RWPE1 (cell line): ENCODE measurements around the gene LHX1.

Source experiments
- CTCF ChIA-PET: fragments of 350-600 bp; sonication (Branson Sonifier 250); formaldehyde crosslinking; extraction: SDS; loops from one replicate; lab custom pipeline; 2021; lab: Yijun Ruan, JAX
- POLR2A ChIA-PET: fragments of 400-600 bp; formaldehyde crosslinking; extraction: SDS; loops from one replicate; lab custom pipeline; 2020; ENCODE audit warnings: antibody characterized with exemption; ENCODE audit not compliant: low non-redundant PET; lab: Yijun Ruan, JAX
- DNase-seq: peaks from one replicate; pipeline ENCODE4 v3.0.0; 2012; ENCODE audit warnings: low spot score
- H3K27ac ChIP-seq: fragments of 450-650 bp; 2 replicates; pipeline ENCODE4 v1.5.1; 2017
- TF ChIP-seq, protein P1 (sequence below): fragments of 450-650 bp; conservative IDR thresholded peaks from 2 replicates; pipeline ENCODE4 v1.5.1; 2017; ENCODE audit warnings: low read depth, mild to moderate bottlenecking

The LHX1 gene

DNA sequence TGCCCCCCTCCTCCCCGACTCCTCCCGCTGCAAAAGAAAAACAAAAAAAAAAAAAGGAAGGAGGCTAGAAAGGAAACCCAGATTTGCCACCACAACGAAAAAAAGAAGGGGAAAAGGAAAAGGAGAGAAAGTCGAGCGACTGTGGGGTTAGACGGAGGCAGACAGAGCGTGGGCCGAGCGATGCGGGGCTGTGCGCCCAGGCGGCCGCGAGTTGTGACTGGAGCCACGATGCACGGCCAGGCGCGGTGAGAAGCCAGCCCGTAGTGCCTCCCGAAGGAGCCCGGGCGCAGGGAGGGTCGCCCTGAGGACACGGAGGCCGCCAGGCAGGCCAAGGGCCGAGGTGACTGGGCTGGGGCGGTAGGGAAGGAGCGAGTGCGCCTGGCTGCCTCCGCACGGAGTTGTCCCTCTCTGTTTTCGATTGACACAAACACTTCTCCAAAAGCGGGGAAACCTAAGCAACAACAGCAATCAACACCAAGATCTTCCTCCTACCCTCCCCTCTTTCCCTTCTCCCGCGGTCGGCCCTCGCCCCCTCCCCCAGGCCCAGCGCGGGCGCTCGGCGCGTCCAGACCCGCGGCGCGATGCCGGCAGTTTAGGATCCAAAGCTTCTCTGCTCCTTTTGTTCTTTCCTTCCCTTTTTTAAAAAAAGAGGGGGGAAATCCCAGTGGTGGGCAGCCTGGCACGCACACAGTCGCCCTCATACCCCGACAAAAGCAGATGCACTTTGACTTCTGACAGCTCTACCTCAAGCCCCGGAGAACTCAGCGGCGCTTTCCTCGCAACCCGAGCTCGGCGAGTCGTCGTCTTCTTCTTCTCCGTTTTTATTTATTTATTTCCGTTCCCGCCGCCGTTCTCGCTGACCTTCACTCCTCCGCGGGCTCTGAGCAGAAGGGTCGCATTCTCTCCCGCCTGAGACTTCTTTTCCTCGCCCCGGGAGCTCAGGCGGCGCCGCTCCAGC, at the start of gene LHX1:
TSS of gene LHX1 (plus strand) at position 475 of the 958 bp plus-strand sequence. CDS start 723 bp downstream, outside the sequence.
- H3K27ac ChIP-seq, result no peak within 1 kb of the TSS
- ChIA-PET POLR2A (no interaction called here), CTCF (no interaction called here)
- TF ChIP-seq, protein P1, sequence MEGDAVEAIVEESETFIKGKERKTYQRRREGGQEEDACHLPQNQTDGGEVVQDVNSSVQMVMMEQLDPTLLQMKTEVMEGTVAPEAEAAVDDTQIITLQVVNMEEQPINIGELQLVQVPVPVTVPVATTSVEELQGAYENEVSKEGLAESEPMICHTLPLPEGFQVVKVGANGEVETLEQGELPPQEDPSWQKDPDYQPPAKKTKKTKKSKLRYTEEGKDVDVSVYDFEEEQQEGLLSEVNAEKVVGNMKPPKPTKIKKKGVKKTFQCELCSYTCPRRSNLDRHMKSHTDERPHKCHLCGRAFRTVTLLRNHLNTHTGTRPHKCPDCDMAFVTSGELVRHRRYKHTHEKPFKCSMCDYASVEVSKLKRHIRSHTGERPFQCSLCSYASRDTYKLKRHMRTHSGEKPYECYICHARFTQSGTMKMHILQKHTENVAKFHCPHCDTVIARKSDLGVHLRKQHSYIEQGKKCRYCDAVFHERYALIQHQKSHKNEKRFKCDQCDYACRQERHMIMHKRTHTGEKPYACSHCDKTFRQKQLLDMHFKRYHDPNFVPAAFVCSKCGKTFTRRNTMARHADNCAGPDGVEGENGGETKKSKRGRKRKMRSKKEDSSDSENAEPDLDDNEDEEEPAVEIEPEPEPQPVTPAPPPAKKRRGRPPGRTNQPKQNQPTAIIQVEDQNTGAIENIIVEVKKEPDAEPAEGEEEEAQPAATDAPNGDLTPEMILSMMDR, result no peak
- no peak for DNase-seq

DNA sequence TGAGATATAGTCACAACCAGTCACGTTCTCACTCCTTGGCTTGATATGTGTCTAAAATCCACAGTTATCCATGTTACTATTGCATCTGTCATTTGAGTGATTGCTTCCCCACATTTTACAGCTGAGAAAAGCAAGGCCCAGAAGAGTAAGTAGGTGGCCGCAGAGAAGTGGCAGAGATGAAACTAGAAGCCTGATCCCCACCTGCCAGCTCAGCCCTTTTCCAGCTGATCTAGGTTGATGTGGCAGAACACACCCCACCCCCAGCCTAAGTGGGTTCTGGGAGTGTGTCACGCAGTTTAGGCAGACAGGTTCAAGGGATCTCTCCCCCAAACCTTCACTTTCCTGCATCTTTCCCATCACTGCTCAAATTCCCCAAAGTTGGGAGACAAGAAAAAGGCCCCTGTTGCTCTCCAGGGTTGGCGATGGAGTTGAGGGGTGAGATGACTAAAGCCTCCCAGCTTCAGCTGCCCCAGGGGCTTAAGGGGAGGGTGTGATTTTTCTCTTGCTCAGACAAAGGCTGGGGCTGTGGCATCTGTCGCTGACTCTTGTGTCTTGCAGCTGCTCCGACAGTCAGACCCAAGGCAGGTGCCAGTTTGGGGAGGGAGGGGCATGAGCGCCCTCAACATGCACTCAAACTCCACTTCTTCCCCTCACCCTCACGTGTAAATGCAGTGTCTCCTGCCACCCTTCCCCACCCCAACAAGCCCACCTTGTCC, 48.9 kb upstream of the LHX1 start:
- no peak overlapping the region for H3K27ac ChIP-seq
- POLR2A ChIA-PET, result no interaction called here
- TF ChIP-seq, protein P1, result no peak
- DNase-seq, result no peak
- CTCF ChIA-PET, result no interaction called here

DNA sequence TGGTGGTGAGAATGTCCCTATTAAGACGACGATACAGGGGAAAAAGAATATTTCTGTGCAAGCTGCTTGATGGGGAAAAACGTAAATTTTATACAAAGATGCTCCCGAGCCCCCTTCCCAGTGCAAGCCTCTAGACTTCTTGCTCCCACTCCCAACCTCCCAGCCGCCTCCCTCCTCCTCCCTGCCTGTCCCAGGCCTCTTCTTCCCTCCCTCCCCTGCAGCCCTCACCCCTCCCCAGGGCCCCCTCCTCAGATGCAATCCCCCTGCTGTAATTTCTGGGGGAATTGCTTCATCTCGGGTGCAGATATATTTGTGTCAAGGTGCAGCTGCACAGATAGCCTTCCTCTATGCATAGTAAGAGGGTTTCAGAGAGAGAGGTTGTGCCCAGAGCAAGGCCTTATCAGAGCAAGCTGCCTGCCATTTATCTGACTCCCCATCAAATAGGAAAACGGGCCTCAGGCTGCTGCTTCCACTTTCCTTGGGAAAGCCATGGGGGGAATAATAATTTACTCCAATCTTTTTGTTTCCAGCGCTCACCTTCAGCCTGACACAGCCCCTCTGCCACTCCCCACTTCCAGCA, 47.4 kb upstream of the LHX1 start:
- no peak for DNase-seq
- ChIA-PET POLR2A (no interaction called here), CTCF (no interaction called here)
- TF ChIP-seq, protein P1, result no peak
- no peak overlapping the region for H3K27ac ChIP-seq

DNA sequence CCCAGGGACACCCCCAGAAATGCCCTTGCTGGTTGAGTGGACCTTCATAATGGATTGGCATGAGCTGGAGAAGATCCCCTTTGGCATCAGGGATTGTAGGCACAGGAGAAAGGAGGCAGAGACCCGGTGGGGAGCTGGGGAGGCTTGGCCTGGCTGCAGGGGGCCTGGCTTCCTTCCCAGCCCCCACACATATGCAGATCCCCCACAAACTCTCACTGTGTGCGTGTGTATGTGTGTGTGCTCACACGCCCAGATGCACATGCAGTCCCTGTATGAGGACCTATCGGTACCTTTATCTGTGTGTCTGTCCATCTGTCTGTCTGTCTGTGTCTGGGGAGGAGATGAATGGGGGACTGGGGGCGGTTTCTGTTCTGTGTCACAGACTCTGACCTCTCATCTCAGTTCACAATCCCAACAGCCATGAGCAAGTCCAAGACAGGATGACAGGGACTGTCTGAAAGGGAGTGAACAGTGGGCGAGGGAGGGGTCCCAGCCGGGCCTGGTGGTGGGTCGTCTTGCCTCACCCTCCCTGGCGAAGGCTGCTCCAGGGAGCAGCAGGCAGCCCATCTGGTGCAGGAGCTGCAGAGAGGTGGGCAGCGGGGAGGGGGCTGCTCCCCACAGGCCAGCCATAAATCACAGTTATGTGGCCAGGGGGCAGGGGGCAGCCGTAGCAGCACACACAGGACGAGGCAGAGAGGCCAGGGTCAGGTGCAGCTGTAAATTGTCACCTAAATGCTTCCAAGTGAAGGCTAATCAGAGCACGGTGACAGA, 46.7 kb upstream of the LHX1 start:
- DNase-seq, result no peak
- H3K27ac ChIP-seq, result no peak overlapping the region
- TF ChIP-seq, protein P1, result no peak
- ChIA-PET CTCF (no interaction called here), POLR2A (no interaction called here)

DNA sequence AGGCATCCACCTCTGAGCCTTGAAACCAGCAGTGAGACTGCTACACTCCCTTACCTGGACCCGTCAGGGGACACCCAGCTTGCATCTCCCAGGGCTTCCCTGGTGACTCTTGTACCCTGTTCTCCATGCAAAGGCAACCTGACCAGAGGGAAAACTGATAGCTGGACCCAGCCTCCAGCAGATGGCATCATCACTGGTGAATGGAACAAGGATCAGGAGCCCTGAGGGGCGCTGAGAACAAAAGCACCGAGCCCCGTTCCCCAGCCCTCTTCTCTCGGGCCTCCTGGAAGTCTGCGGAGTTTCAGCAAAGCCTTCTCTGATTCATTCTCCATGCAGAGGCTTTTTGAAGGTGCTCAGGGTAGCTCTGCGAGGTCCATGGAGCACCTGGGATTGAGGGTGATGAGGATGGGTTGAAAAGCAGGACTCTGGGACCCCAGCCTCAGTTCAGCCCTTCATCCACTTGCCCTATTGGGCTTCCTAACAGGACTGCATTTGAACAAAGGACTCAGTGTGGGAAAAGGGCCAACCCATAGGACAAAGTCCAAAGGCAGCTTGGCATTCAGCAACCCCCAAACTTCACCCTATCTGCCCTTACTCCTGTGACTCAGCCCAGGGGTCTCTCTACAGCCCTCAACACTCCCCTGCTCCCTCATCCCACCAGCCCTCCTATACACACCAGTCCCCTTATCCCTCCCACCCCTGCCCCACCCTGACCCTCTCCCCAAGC, 45.0 kb upstream of the LHX1 start:
- CTCF ChIA-PET, result interaction anchor here (0.6 kb wide), 1 partner anchor 142 kb away, joined by 3 read pairs; no protein-coding TSS in a partner anchor
- POLR2A ChIA-PET, result no interaction called here
- TF ChIP-seq, protein P1, result no peak
- DNase-seq, result no peak
- no peak overlapping the region for H3K27ac ChIP-seq
